SK-N-SH treated with all-trans-retinoic acid at 6 μM for 48 hours (cell line): ENCODE results near the gene GSG1.

Experiments used
- ATAC-seq: fragments of 200-7000 bp; cut with Tn5 transposase; 3 replicates; pipeline ENCODE4 v1.9.1; 2020; ENCODE audit warnings: mild to moderate bottlenecking, moderate library complexity
- ARNTL ChIP-seq: fragments of 450-650 bp; formaldehyde crosslinking; IDR thresholded peaks from 2 replicates; pipeline ENCODE4 v1.5.0; 2020; ENCODE audit warnings: low read depth, mild to moderate bottlenecking, moderate library complexity, borderline replicate concordance
- BACH2 ChIP-seq: fragments of 250-450 bp; sonication (Bioruptor Pico); IDR thresholded peaks from 2 replicates; pipeline ENCODE4 v1.9.0; 2021; ENCODE audit warnings: mild to moderate bottlenecking, borderline replicate concordance
- CSDC2 ChIP-seq: fragments of 250-450 bp; sonication (Bioruptor Pico); IDR thresholded peaks from 2 replicates; pipeline ENCODE4 v1.5.0; 2020; ENCODE audit warnings: mild to moderate bottlenecking, moderate library complexity
- ESRRG ChIP-seq: fragments of 250-450 bp; sonication (Bioruptor Pico); IDR thresholded peaks from 2 replicates; pipeline ENCODE4 v1.6.1; 2021; ENCODE audit warnings: mild to moderate bottlenecking
- GLIS3 ChIP-seq: fragments of 250-450 bp; sonication (Bioruptor Pico); IDR thresholded peaks from 2 replicates; pipeline ENCODE4 v1.5.0; 2020; ENCODE audit warnings: mild to moderate bottlenecking, moderate library complexity
- OSR1 ChIP-seq: fragments of 250-450 bp; sonication (Bioruptor Pico); IDR thresholded peaks from 2 replicates; pipeline ENCODE4 v1.8.0; 2022; ENCODE audit warnings: moderate library complexity, mild to moderate bottlenecking, inconsistent platforms
- RARB ChIP-seq: fragments of 250-450 bp; sonication (Bioruptor Pico); IDR thresholded peaks from 2 replicates; pipeline ENCODE4 v1.8.0; 2021; ENCODE audit warnings: mild to moderate bottlenecking, moderate library complexity
- SNAI2 ChIP-seq: fragments of 250-450 bp; sonication (Bioruptor Pico); IDR thresholded peaks from 2 replicates; pipeline ENCODE4 v1.5.0; 2020; ENCODE audit warnings: mild to moderate bottlenecking, moderate library complexity
- TCF4 ChIP-seq: fragments of 250-450 bp; sonication (Bioruptor Pico); IDR thresholded peaks from 2 replicates; pipeline ENCODE4 v1.8.0; 2021; ENCODE audit warnings: mild to moderate bottlenecking, moderate library complexity, borderline replicate concordance
- TOX ChIP-seq: fragments of 250-450 bp; sonication (Bioruptor Pico); IDR thresholded peaks from 2 replicates; pipeline ENCODE4 v1.8.0; 2021; ENCODE audit warnings: mild to moderate bottlenecking, moderate library complexity, borderline replicate concordance
- ZC3H10 ChIP-seq: fragments of 250-450 bp; sonication (Bioruptor Pico); IDR thresholded peaks from 2 replicates; pipeline ENCODE4 v1.5.1; 2021; ENCODE audit warnings: mild to moderate bottlenecking, moderate library complexity
- ZFP3 ChIP-seq: fragments of 250-450 bp; sonication (Bioruptor Pico); IDR thresholded peaks from 2 replicates; pipeline ENCODE4 v1.5.0; 2020; ENCODE audit warnings: mild to moderate bottlenecking, moderate library complexity
- ZFP30 ChIP-seq: fragments of 450-650 bp; formaldehyde crosslinking; IDR thresholded peaks from 2 replicates; pipeline ENCODE4 v1.5.0; 2022; ENCODE audit warnings: mild to moderate bottlenecking, moderate library complexity
- ZNF565 ChIP-seq: fragments of 450-650 bp; formaldehyde crosslinking; conservative IDR thresholded peaks from 2 replicates; pipeline ENCODE4 v1.5.0; 2020; ENCODE audit warnings: low read depth, mild to moderate bottlenecking, moderate library complexity
- ZNF70 ChIP-seq: fragments of 450-650 bp; formaldehyde crosslinking; IDR thresholded peaks from 2 replicates; pipeline ENCODE4 v1.5.0; 2020; ENCODE audit warnings: mild to moderate bottlenecking, moderate library complexity
- ZNF8 ChIP-seq: fragments of 450-650 bp; formaldehyde crosslinking; IDR thresholded peaks from 2 replicates; pipeline ENCODE4 v1.5.0; 2020; ENCODE audit warnings: mild to moderate bottlenecking, moderate library complexity
- TF ChIP-seq, protein P1 (sequence below): fragments of 250-450 bp; sonication (Bioruptor Pico); IDR thresholded peaks from 2 replicates; pipeline ENCODE4 v1.8.0; 2020; ENCODE audit warnings: mild to moderate bottlenecking, moderate library complexity, borderline replicate concordance
- TF ChIP-seq, protein P2 (sequence below): fragments of 250-450 bp; sonication (Bioruptor Pico); IDR thresholded peaks from 2 replicates; pipeline ENCODE4 v1.5.0; 2020; ENCODE audit warnings: mild to moderate bottlenecking, moderate library complexity
- TF ChIP-seq, protein P3 (sequence below): fragments of 250-450 bp; sonication (Bioruptor Pico); IDR thresholded peaks from 2 replicates; pipeline ENCODE4 v1.8.0; 2021; ENCODE audit warnings: low read depth, mild to moderate bottlenecking, moderate library complexity, borderline replicate concordance
- TF ChIP-seq, protein P4 (sequence below): fragments of 250-450 bp; sonication (Bioruptor Pico); IDR thresholded peaks from 2 replicates; pipeline ENCODE4 v1.5.1; 2020; ENCODE audit warnings: low read depth, mild to moderate bottlenecking, moderate library complexity

GSG1 gene

DNA sequence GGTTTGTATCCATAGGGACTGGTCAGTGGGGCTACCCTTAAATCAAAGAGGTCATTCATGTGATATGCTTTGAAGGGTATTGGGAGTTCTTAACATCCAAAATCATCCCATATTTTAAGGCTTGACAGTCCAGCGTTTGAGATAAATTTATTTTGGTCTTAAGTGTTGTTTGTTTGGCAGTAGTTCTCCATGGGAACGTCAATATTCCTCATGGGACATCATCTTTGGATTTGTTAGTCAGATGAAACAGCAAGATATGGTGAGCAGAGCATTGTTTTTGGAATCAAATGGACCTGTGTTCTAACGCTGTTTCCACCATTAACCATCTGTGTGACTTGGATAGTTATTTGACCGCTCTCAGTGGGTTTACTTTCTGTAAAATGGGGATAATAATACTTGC lies 45.9 kb upstream of the GSG1 start:
- TF ChIP-seq RARB (no peak), ZC3H10 (no peak), ZFP30 (no peak)
- TF ChIP-seq, all 23 proteins: peak for 0
- ATAC-seq: no peak

DNA sequence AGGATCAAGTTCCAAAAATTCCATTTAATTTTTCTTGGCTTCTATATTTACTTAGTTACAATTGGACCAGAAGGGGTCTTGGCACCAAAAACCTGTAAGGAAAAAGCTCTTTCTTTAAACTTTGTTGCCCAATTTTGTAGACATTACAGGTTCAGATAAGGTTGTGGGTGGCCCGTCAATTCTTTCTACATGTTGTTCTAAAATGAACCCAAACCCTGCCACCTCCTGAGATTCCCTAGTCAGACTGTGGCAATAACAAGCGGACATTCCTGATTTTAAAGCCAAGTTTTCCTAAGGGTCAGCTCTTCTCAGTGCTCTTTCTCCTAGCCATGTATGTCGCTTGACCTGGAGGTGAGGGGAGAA lies 45.0 kb upstream of the GSG1 start:
- TF ChIP-seq, protein P1, sequence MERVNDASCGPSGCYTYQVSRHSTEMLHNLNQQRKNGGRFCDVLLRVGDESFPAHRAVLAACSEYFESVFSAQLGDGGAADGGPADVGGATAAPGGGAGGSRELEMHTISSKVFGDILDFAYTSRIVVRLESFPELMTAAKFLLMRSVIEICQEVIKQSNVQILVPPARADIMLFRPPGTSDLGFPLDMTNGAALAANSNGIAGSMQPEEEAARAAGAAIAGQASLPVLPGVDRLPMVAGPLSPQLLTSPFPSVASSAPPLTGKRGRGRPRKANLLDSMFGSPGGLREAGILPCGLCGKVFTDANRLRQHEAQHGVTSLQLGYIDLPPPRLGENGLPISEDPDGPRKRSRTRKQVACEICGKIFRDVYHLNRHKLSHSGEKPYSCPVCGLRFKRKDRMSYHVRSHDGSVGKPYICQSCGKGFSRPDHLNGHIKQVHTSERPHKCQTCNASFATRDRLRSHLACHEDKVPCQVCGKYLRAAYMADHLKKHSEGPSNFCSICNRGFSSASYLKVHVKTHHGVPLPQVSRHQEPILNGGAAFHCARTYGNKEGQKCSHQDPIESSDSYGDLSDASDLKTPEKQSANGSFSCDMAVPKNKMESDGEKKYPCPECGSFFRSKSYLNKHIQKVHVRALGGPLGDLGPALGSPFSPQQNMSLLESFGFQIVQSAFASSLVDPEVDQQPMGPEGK (CRISPR knock-in tag): no peak
- no peak for TF ChIP-seq ZNF565 (CRISPR knock-in tag)
- TF ChIP-seq, protein P2, sequence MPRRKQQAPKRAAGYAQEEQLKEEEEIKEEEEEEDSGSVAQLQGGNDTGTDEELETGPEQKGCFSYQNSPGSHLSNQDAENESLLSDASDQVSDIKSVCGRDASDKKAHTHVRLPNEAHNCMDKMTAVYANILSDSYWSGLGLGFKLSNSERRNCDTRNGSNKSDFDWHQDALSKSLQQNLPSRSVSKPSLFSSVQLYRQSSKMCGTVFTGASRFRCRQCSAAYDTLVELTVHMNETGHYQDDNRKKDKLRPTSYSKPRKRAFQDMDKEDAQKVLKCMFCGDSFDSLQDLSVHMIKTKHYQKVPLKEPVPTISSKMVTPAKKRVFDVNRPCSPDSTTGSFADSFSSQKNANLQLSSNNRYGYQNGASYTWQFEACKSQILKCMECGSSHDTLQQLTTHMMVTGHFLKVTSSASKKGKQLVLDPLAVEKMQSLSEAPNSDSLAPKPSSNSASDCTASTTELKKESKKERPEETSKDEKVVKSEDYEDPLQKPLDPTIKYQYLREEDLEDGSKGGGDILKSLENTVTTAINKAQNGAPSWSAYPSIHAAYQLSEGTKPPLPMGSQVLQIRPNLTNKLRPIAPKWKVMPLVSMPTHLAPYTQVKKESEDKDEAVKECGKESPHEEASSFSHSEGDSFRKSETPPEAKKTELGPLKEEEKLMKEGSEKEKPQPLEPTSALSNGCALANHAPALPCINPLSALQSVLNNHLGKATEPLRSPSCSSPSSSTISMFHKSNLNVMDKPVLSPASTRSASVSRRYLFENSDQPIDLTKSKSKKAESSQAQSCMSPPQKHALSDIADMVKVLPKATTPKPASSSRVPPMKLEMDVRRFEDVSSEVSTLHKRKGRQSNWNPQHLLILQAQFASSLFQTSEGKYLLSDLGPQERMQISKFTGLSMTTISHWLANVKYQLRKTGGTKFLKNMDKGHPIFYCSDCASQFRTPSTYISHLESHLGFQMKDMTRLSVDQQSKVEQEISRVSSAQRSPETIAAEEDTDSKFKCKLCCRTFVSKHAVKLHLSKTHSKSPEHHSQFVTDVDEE (CRISPR knock-in tag): no peak
- TF ChIP-seq, protein P3, sequence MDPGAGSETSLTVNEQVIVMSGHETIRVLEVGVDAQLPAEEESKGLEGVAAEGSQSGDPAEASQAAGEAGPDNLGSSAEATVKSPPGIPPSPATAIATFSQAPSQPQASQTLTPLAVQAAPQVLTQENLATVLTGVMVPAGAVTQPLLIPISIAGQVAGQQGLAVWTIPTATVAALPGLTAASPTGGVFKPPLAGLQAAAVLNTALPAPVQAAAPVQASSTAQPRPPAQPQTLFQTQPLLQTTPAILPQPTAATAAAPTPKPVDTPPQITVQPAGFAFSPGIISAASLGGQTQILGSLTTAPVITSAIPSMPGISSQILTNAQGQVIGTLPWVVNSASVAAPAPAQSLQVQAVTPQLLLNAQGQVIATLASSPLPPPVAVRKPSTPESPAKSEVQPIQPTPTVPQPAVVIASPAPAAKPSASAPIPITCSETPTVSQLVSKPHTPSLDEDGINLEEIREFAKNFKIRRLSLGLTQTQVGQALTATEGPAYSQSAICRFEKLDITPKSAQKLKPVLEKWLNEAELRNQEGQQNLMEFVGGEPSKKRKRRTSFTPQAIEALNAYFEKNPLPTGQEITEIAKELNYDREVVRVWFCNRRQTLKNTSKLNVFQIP: no peak
- TF ChIP-seq CSDC2 (CRISPR knock-in tag): no peak
- TF ChIP-seq TOX (CRISPR knock-in tag): no peak
- no peak for TF ChIP-seq ZFP30
- TF ChIP-seq ZC3H10: no peak
- no peak for TF ChIP-seq ZNF70 (CRISPR knock-in tag)
- TF ChIP-seq ARNTL (CRISPR knock-in tag): no peak
- TF ChIP-seq ESRRG (CRISPR knock-in tag): no peak
- TF ChIP-seq, all 23 proteins: peak for 0
- no peak for ATAC-seq

DNA sequence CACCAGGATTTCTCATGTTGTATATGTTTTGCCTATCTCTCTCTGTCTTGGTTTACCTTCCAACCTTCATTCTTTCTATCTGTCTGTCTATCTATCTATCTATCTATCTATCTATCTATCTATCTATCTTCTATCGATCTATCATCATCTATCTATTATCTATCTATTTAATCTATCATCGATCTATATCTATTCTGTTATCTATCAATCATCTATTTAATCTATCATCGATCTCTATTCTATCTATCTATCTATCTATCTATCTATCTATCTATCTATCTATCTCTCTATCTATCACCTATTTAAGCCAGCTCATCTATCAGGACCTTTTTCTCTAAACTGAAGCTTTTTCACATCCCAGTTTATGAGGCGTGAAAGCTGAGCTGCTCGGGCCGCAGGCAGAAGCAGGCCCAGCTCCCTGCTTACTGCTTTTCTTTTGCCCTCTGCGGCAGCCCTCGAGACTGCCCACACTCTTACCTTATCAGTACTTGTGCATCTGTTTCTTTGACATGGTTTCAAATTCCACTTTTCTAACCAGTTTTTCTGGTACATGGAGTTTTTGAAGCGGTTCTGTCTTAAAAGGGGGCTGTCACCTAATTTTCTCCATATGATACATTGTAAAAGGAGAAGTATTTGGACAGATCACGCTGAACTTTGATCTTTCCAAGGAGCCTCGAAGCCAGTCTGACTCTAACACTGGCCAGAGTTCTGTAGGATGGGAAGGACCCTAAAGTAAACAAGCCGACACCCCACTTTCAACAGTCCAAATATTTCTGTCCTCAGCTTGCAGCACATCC lies 44.4 kb upstream of the GSG1 start:
- ATAC-seq: no peak
- TF ChIP-seq ZNF565 (CRISPR knock-in tag) (no peak), ZNF8 (CRISPR knock-in tag) (no peak)

DNA sequence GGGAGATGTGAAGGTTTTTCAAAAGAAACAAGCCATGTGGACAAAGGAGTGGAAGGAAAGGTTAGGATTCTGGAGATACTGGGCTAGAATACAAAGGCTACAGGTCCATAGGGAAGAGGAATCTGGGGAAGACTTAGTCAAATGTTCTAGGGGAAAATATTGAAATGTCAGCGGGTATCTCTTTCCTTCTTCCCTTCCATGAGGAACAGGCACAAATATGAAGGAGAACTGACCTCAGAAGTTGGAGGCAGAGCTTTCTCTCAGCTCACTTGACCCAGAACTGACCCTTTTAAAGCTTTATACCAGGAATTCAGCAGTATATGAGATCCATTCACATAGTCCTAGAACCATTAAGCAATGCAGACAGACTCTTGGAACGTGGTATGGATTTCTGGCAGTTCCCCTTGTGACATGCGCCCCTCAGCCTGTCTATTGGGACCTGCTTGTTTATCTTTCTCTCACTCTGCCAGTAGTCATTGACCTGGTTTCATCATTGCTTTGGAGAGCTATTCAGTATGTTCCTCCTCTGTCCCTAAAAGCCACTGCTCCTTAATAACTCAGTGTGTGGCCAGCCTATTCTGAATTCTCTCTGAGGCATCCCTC lies 43.0 kb upstream of the GSG1 start:
- TF ChIP-seq OSR1 (no peak), ZC3H10 (no peak), ZFP30 (no peak), ZNF565 (CRISPR knock-in tag) (no peak), TCF4 (CRISPR knock-in tag) (no peak), GLIS3 (CRISPR knock-in tag) (no peak), SNAI2 (CRISPR knock-in tag) (no peak), BACH2 (no peak), ZFP3 (no peak)
- TF ChIP-seq, protein P4, sequence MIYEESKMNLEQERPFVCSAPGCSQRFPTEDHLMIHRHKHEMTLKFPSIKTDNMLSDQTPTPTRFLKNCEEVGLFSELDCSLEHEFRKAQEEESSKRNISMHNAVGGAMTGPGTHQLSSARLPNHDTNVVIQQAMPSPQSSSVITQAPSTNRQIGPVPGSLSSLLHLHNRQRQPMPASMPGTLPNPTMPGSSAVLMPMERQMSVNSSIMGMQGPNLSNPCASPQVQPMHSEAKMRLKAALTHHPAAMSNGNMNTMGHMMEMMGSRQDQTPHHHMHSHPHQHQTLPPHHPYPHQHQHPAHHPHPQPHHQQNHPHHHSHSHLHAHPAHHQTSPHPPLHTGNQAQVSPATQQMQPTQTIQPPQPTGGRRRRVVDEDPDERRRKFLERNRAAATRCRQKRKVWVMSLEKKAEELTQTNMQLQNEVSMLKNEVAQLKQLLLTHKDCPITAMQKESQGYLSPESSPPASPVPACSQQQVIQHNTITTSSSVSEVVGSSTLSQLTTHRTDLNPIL (CRISPR knock-in tag): no peak
- TF ChIP-seq, protein P2 (CRISPR knock-in tag): no peak
- TF ChIP-seq, protein P3: no peak
- TF ChIP-seq, all 23 proteins: peak for 0
- no peak for ATAC-seq
